Pancreas (tissue), 10 donors: ENCODE results near the gene MKRN2. TPM values are rescaled to one million over a fixed set of nuclear protein-coding genes. Genes with fewer than 3 reads are reported as not detected.

Experiments used
- ATAC-seq, 4 donors: fragments of 200-7000 bp; cut with Tn5 transposase; one replicate each; pipeline versions ENCODE4 v1.8.0 to v1.9.1; 2020; ENCODE audit warnings: mild to moderate bottlenecking in 4 of 4, moderate library complexity in 4 of 4
- DNase-seq, 6 donors: peaks; one replicate each; pipeline ENCODE4 v3.0.0-alpha.2; 2020
- FAIRE-seq: peaks from 2 replicates; lab custom pipeline; 2012; peaks lifted over from hg19 to GRCh38; lab: Jason Lieb, UNC
- H3K27ac ChIP-seq, 4 donors: fragments of 200-600 bp; sonication (generic); 1 replicate in 3 of 4; 2 replicates in 1 of 4; pipeline versions ENCODE4 v1.5.0 to v1.8.0; 2020
- H3K27me3 ChIP-seq, 4 donors: fragments of 200-600 bp; one replicate each; pipeline ENCODE4 v1.8.0; 2021
- H3K36me3 ChIP-seq, 3 donors: fragments of 200-600 bp; sonication (generic) in 1 of 3; one replicate each; pipeline versions ENCODE4 v1.5.0 to v1.8.0; 2020 to 2021
- H3K4me1 ChIP-seq, 3 donors: fragments of 200-600 bp; one replicate each; pipeline ENCODE4 v1.8.0; 2021
- H3K4me3 ChIP-seq, 4 donors: fragments of 200-600 bp; sonication (generic) in 2 of 4; one replicate each; pipeline versions ENCODE4 v1.5.0 to v1.8.0; 2020 to 2021
- H3K9me3 ChIP-seq, 4 donors: fragments of 200-600 bp; one replicate each; pipeline ENCODE4 v1.8.0; 2021
- WGBS, 2 donors: extraction: QIAGEN DNeasy Blood & Tissue Kit; methylation state at CpG; one replicate each; pipeline ENCODE4 v1.1.7; 2013; 5-methylcytosine and 5-hydroxymethylcytosine counted together
- intact Hi-C, 3 donors: fragments of 100-400 bp; cut with DNase I; formaldehyde crosslinking; loops; one replicate each; pipeline versions ENCODE4 v1.11.1 to v1.14.2; 2022
- polyA plus RNA-seq, 2 donors: library from polyadenylated mRNA; stranded (reverse); fragments of 200-250 nt; gene quantifications; one replicate each; pipeline ENCODE4 v1.2.3, GENCODE V29; 2013
- total RNA-seq, 6 donors: library from RNA; stranded (reverse); fragmentation: NEBNext Ultra II Directional in 4 of 6; extraction: Animal tissue kit (Norgen Biotek cat#: 25700) in 4 of 6; gene quantifications; one replicate each; pipeline versions ENCODE4 v1.2.1 to v1.2.4, GENCODE V29; 2021 to 2023
- TF ChIP-seq, protein P1 (sequence below), 4 donors: fragments of 200-600 bp; sonication (generic) in 3 of 4; IDR thresholded peaks; one replicate each; pipeline versions ENCODE4 v1.5.0 to v1.8.0; 2021; ENCODE audit warnings: antibody characterized with exemption in 4 of 4
- donor health status: healthy with polysubstance abuse.
- donor health status: DM: no; HTN: no; CAD: no; lungs with moderate emphysema.
- donor health status: DM: no; HTN: no; CAD: no.
- donor health status: control.
- donor health status: control.
- donor health status: Bipolar disorder and iron deficiency.
- donor health status: DM: yes; HTN: yes; CAD: no.
- donor health status: DM: no; HTN: no; CAD: no.
- donor health status: DM: no; HTN: no; CAD: no.
- donor health status: DM: yes; HTN: yes; CAD: no.

The MKRN2 gene
- total and polyA plus RNA-seq, 8 donors, result 8.5 to 17.0 (median 13.2) TPM

DNA sequence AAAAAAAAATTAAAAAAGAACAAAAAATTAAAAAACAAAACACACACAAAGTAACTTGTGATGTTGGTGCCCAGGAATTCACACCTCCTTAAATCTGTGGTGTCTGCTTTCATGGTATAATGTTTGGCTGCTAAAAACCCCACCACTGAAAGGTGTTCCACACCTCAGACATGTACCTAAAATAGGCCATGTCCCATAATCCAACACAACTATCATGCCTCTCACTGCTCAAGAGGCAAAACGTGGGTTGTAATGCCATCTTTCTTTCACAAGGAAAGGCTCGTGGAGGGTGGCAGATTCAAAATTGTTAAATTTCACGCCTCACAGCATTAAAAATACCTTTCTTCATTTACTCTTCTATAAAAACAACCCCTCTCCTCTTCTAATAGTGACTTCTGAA, 29.5 kb downstream of the MKRN2 start:
- 85% methylated on average over 3 of the region's 3 CpGs for WGBS, 2 donors
- TF ChIP-seq, protein P1, sequence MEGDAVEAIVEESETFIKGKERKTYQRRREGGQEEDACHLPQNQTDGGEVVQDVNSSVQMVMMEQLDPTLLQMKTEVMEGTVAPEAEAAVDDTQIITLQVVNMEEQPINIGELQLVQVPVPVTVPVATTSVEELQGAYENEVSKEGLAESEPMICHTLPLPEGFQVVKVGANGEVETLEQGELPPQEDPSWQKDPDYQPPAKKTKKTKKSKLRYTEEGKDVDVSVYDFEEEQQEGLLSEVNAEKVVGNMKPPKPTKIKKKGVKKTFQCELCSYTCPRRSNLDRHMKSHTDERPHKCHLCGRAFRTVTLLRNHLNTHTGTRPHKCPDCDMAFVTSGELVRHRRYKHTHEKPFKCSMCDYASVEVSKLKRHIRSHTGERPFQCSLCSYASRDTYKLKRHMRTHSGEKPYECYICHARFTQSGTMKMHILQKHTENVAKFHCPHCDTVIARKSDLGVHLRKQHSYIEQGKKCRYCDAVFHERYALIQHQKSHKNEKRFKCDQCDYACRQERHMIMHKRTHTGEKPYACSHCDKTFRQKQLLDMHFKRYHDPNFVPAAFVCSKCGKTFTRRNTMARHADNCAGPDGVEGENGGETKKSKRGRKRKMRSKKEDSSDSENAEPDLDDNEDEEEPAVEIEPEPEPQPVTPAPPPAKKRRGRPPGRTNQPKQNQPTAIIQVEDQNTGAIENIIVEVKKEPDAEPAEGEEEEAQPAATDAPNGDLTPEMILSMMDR (IDR thresholded peaks at IDR 0.05), result no peak

DNA sequence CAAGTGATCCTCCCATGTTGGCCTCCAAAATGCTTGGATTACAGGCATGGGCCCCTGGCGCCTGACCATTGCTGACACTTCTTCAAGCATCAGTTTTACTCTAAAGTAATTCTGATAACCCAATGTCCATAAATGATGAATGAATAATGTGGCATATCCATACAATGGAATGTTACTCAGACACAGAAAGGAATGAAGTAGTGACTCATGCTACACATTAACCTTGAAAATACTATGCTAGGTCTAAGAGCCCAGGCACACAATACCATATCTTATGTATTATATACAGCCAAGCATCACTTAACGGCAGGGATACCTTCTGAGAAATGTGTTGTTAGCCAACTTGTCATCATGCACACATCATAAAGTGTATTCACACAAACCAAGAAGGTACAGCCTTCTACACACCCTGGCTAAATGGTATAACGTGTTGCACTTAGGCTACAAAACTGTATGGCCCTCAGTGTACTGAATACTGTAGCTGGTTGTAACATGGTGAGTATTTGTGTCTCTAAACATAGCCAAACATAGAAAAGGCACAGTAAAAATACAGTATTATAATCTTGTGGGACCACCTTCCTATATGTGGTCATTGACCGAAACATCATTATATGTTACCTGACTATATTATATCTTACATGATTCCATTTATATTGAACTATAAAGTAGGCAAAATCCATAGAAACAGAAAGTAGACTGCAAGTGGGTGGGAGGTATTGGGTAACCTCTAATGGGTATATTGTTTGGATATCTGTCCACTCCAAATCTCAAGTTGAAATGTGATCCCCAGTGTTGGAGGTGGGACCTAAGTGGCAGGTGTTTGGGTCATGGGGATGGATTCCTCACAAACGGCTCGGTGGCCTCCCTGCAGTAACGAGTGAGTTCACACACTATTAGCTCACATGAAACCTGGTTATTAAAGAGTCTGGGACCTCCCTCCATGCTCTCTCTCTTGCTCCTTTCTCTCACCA, 31.4 kb downstream of the MKRN2 start:
- WGBS, 2 donors, result 78 to 82% methylated on average over 7 of the region's 7 CpGs
- peaks cover 0 to 53% (median 19%) of the 10 kb centered on the region in 3 donors for H3K36me3 ChIP-seq
- no peak overlapping the region for H3K4me3 ChIP-seq
- H3K9me3 ChIP-seq, result no peaks in the 10 kb centered on the region
- no peaks in the 10 kb centered on the region for H3K27me3 ChIP-seq
- no peak overlapping the region for H3K27ac ChIP-seq
- intact Hi-C loops, result no loop called here
- FAIRE-seq, result no peak
- H3K4me1 ChIP-seq, result peaks cover 0 to 10% (median 2%) of the 10 kb centered on the region in 3 donors
- TF ChIP-seq, protein P1 (IDR thresholded peaks at IDR 0.05), result no peak
- no peak for DNase-seq
- ATAC-seq, result no peak

More for the DNA sequence above, 29.5 kb downstream of the MKRN2 start:
- Histone ChIP-seq H3K27ac (no peak overlapping the region), H3K4me3 (no peak overlapping the region), H3K4me1 (no peaks in the 10 kb centered on the region), H3K27me3 (no peaks in the 10 kb centered on the region), H3K36me3 (peaks cover 0 to 69% (median 26%) of the 10 kb centered on the region in 3 donors), H3K9me3 (no peaks in the 10 kb centered on the region)
- intact Hi-C loops, result no loop called here
- FAIRE-seq (no peak), DNase-seq (no peak), ATAC-seq (no peak)

DNA sequence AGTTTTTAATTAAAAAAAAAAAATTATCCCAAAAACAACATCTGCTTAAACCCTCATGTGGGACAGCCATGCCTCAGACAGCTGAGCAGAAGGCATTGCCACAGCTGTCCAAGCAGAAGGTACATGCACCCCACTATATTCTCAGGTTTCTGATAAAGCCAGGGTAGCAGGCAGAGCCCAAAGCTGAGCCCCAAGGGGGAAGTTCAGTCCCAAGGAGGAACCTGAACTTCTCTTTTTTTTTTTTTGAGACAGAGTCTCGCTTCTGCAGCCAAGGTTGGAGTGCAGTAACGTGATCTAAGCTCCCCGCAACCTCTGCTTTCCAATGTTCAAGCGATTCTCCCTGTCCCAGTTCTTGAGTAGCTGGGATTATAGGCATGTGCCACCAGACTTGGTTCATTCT, 33.2 kb downstream of the MKRN2 start:
- no peak for DNase-seq
- no peak overlapping the region for H3K27ac ChIP-seq
- WGBS, 2 donors, result 100% methylated on average over 1 of the region's 4 CpGs
- TF ChIP-seq, protein P1 (IDR thresholded peaks at IDR 0.05), result no peak
- peaks cover 0 to 10% (median 2%) of the 10 kb centered on the region in 3 donors for H3K4me1 ChIP-seq
- peak in 1 of 4 donors; percentile 33 for ATAC-seq
- H3K36me3 ChIP-seq, result peaks cover 0 to 35% (median 5%) of the 10 kb centered on the region in 3 donors
- H3K27me3 ChIP-seq, result no peaks in the 10 kb centered on the region
- no peak overlapping the region for H3K4me3 ChIP-seq
- H3K9me3 ChIP-seq, result no peaks in the 10 kb centered on the region
- intact Hi-C loops, result no loop called here
- no peak for FAIRE-seq

DNA sequence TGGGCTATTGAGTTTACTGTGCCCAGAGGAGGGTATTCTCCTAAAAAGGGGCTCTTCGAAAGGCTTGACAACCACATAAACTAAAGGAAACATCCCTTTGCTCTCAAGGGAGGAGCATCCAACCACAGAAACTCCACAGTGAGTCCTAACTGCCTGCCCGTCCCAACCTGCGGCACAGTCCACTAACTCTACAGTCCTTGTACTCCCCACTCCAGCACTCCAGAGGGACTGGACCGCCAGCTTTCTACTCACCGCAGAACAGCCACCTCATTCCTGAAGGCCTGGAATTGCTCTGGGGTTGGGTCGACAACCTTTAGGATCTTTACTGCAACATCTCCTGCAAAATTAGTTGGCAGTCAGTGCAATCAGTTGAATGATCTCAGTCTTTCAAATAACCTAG, 34.6 kb downstream of the MKRN2 start:
- Histone ChIP-seq H3K4me3 (no peak overlapping the region), H3K27me3 (no peaks in the 10 kb centered on the region), H3K9me3 (no peaks in the 10 kb centered on the region), H3K27ac (peak overlapping the region in 2 of 4 donors; percentile 36 to 54), H3K36me3 (peaks cover 0 to 29% (median 0%) of the 10 kb centered on the region in 3 donors), H3K4me1 (peaks cover 0 to 10% (median 2%) of the 10 kb centered on the region in 3 donors)
- DNase-seq (no peak), ATAC-seq (no peak), FAIRE-seq (no peak)
- intact Hi-C loops, result no loop called here
- TF ChIP-seq, protein P1 (IDR thresholded peaks at IDR 0.05), result no peak
- 97 to 100% methylated on average over 6 of the region's 6 CpGs for WGBS, 2 donors
